ENCODE results near the gene GABRB1. TPM values are rescaled to one million over a fixed set of nuclear protein-coding genes. Genes with fewer than 3 reads are reported as not detected.
A peak's percentile ranks its signal among the peaks of the same experiment; 100 is the strongest.
"Not testable (repeated sequence)": the region's sequence is repeated elsewhere in the genome, so short reads cannot be mapped to it uniquely, and the experiment has no call there.

GABRB1 gene
- total RNA-seq, 2 experiments from 2014 or later, result not detected

GRCh38 chr4:47270201-47270888 is 239.0 kb downstream of the GABRB1 start:
- H3K27ac Mint-ChIP-seq, result no peak overlapping the region
- no peaks in the 10 kb centered on the region for H3K36me3 Mint-ChIP-seq
- ATAC-seq, result no peak
- H3K4me1 Mint-ChIP-seq, result no peaks in the 10 kb centered on the region
- CTCF ChIA-PET, result no interaction called here
- no peak overlapping the region for H3K4me3 Mint-ChIP-seq
- H3K9me3 Mint-ChIP-seq (ENCODE audit: low read depth), result no peaks in the 10 kb centered on the region
- DNase-seq, result no peak
- H3K27me3 Mint-ChIP-seq, result no peaks in the 10 kb centered on the region

- Mint-ChIP-seq H3K27ac (no peak overlapping the region), H3K27me3 (no peaks in the 10 kb centered on the region), H3K36me3 (no peaks in the 10 kb centered on the region), H3K4me3 (no peak overlapping the region), H3K9me3 (ENCODE audit: low read depth) (no peaks in the 10 kb centered on the region), H3K4me1 (no peaks in the 10 kb centered on the region)
- ATAC-seq (no peak), DNase-seq (no peak)
- CTCF ChIA-PET, result interaction anchor here (0.6 kb wide), 1 partner anchor 1052 kb away, joined by 3 read pairs; no protein-coding TSS in a partner anchor
Measured at GRCh38 chr4:47271291-47271690, 239.9 kb downstream of the GABRB1 start.

GRCh38 chr4:47274901-47275300 is 243.5 kb downstream of the GABRB1 start:
- Mint-ChIP-seq H3K9me3 (ENCODE audit: low read depth) (no peaks in the 10 kb centered on the region), H3K27me3 (peaks cover 2% of the 10 kb centered on the region), H3K4me3 (no peak overlapping the region), H3K4me1 (no peaks in the 10 kb centered on the region), H3K36me3 (no peaks in the 10 kb centered on the region), H3K27ac (no peak overlapping the region)
- CTCF ChIA-PET, result no interaction called here
- ATAC-seq (no peak), DNase-seq (no peak)

- no peaks in the 10 kb centered on the region for H3K36me3 Mint-ChIP-seq
- no peak overlapping the region for H3K4me3 Mint-ChIP-seq
- H3K9me3 Mint-ChIP-seq (ENCODE audit: low read depth), result no peaks in the 10 kb centered on the region
- ATAC-seq (no peak), DNase-seq (no peak)
- CTCF ChIA-PET, result no interaction called here
- peaks cover 2% of the 10 kb centered on the region for H3K27me3 Mint-ChIP-seq
- H3K27ac Mint-ChIP-seq, result no peak overlapping the region
- H3K4me1 Mint-ChIP-seq, result no peaks in the 10 kb centered on the region
Measured at GRCh38 chr4:47275595-47275994, 244.2 kb downstream of the GABRB1 start.

GRCh38 chr4:47278631-47279030 is 247.3 kb downstream of the GABRB1 start:
- DNase-seq (no peak), ATAC-seq (no peak)
- Mint-ChIP-seq H3K4me1 (no peaks in the 10 kb centered on the region), H3K36me3 (no peaks in the 10 kb centered on the region), H3K27me3 (peaks cover 5% of the 10 kb centered on the region), H3K4me3 (no peak overlapping the region), H3K27ac (no peak overlapping the region), H3K9me3 (ENCODE audit: low read depth) (no peaks in the 10 kb centered on the region)
- CTCF ChIA-PET, result no interaction called here

GRCh38 chr4:47287735-47288134 is 256.4 kb downstream of the GABRB1 start:
- no peaks in the 10 kb centered on the region for H3K9me3 Mint-ChIP-seq (ENCODE audit: low read depth)
- H3K4me3 Mint-ChIP-seq, result no peak overlapping the region
- DNase-seq, result no peak
- no peak overlapping the region for H3K27ac Mint-ChIP-seq
- H3K36me3 Mint-ChIP-seq, result no peaks in the 10 kb centered on the region
- no peaks in the 10 kb centered on the region for H3K4me1 Mint-ChIP-seq
- CTCF ChIA-PET, result no interaction called here
- no peak for ATAC-seq
- H3K27me3 Mint-ChIP-seq, result peaks cover 2% of the 10 kb centered on the region

GRCh38 chr4:47289805-47290204 is 258.4 kb downstream of the GABRB1 start:
- Mint-ChIP-seq H3K9me3 (ENCODE audit: low read depth) (no peaks in the 10 kb centered on the region), H3K27ac (no peak overlapping the region), H3K27me3 (peaks cover 2% of the 10 kb centered on the region), H3K4me3 (no peak overlapping the region), H3K36me3 (no peaks in the 10 kb centered on the region), H3K4me1 (no peaks in the 10 kb centered on the region)
- no peak for DNase-seq
- CTCF ChIA-PET, result no interaction called here
- ATAC-seq, result no peak

GRCh38 chr4:47290873-47291272 is 259.5 kb downstream of the GABRB1 start:
- H3K27me3 Mint-ChIP-seq; DNase-seq; H3K36me3 Mint-ChIP-seq; CTCF ChIA-PET; H3K4me1 Mint-ChIP-seq; H3K27ac Mint-ChIP-seq; H3K9me3 Mint-ChIP-seq (ENCODE audit: low read depth); H3K4me3 Mint-ChIP-seq; ATAC-seq: not testable (repeated sequence)

- H3K4me3 Mint-ChIP-seq, result no peak overlapping the region
- H3K9me3 Mint-ChIP-seq (ENCODE audit: low read depth), result no peaks in the 10 kb centered on the region
- DNase-seq, result no peak
- H3K27me3 Mint-ChIP-seq, result peaks cover 8% of the 10 kb centered on the region
- no peak for ATAC-seq
- CTCF ChIA-PET, result no interaction called here
- no peaks in the 10 kb centered on the region for H3K36me3 Mint-ChIP-seq
- no peaks in the 10 kb centered on the region for H3K4me1 Mint-ChIP-seq
- H3K27ac Mint-ChIP-seq, result no peak overlapping the region
Measured at GRCh38 chr4:47309165-47309564, 277.8 kb downstream of the GABRB1 start.

GRCh38 chr4:47312170-47312569 is 280.8 kb downstream of the GABRB1 start:
- ATAC-seq, result no peak
- Mint-ChIP-seq H3K27ac (no peak overlapping the region), H3K4me3 (no peak overlapping the region), H3K27me3 (peaks cover 15% of the 10 kb centered on the region), H3K4me1 (no peaks in the 10 kb centered on the region), H3K36me3 (no peaks in the 10 kb centered on the region), H3K9me3 (ENCODE audit: low read depth) (no peaks in the 10 kb centered on the region)
- CTCF ChIA-PET, result no interaction called here
- DNase-seq, result no peak

GRCh38 chr4:47313384-47313783 is 282.0 kb downstream of the GABRB1 start:
- Mint-ChIP-seq H3K27ac (no peak overlapping the region), H3K27me3 (peaks cover 18% of the 10 kb centered on the region), H3K36me3 (no peaks in the 10 kb centered on the region), H3K4me3 (no peak overlapping the region), H3K4me1 (no peaks in the 10 kb centered on the region), H3K9me3 (ENCODE audit: low read depth) (no peaks in the 10 kb centered on the region)
- ATAC-seq (no peak), DNase-seq (no peak)
- CTCF ChIA-PET, result no interaction called here

GRCh38 chr4:47315346-47315745 is 284.0 kb downstream of the GABRB1 start:
- Mint-ChIP-seq H3K36me3 (no peaks in the 10 kb centered on the region), H3K9me3 (ENCODE audit: low read depth) (no peaks in the 10 kb centered on the region), H3K4me3 (no peak overlapping the region), H3K27me3 (peaks cover 18% of the 10 kb centered on the region), H3K4me1 (no peaks in the 10 kb centered on the region), H3K27ac (no peak overlapping the region)
- ATAC-seq (peak; percentile 64), DNase-seq (no peak)
- CTCF ChIA-PET, result no interaction called here

- no peak for DNase-seq
- CTCF ChIA-PET, result no interaction called here
- ATAC-seq, result no peak
- H3K9me3 Mint-ChIP-seq (ENCODE audit: low read depth), result no peaks in the 10 kb centered on the region
- H3K36me3 Mint-ChIP-seq, result no peaks in the 10 kb centered on the region
- no peaks in the 10 kb centered on the region for H3K4me1 Mint-ChIP-seq
- no peak overlapping the region for H3K4me3 Mint-ChIP-seq
- peaks cover 3% of the 10 kb centered on the region for H3K27me3 Mint-ChIP-seq
- H3K27ac Mint-ChIP-seq, result no peak overlapping the region
Measured at GRCh38 chr4:47326025-47326424, 294.7 kb downstream of the GABRB1 start.

GRCh38 chr4:47330866-47331265 is 299.5 kb downstream of the GABRB1 start:
- ATAC-seq, result no peak
- no peak overlapping the region for H3K27ac Mint-ChIP-seq
- H3K36me3 Mint-ChIP-seq, result no peaks in the 10 kb centered on the region
- no peaks in the 10 kb centered on the region for H3K9me3 Mint-ChIP-seq (ENCODE audit: low read depth)
- H3K27me3 Mint-ChIP-seq, result no peaks in the 10 kb centered on the region
- H3K4me1 Mint-ChIP-seq, result no peaks in the 10 kb centered on the region
- no peak overlapping the region for H3K4me3 Mint-ChIP-seq
- no peak for DNase-seq
- CTCF ChIA-PET, result no interaction called here

- Mint-ChIP-seq H3K9me3 (ENCODE audit: low read depth) (no peaks in the 10 kb centered on the region), H3K4me3 (no peak overlapping the region), H3K27ac (no peak overlapping the region), H3K27me3 (peaks cover 3% of the 10 kb centered on the region), H3K4me1 (no peaks in the 10 kb centered on the region), H3K36me3 (no peaks in the 10 kb centered on the region)
- DNase-seq (no peak), ATAC-seq (no peak)
- CTCF ChIA-PET, result no interaction called here
Measured at GRCh38 chr4:47334652-47335051, 303.3 kb downstream of the GABRB1 start.
